ENCODE measurements around the gene MTFR1L.
"Not testable (repeated sequence)": the region's sequence is repeated elsewhere in the genome, so short reads cannot be mapped to it uniquely, and the experiment has no call there.

The MTFR1L gene

DNA sequence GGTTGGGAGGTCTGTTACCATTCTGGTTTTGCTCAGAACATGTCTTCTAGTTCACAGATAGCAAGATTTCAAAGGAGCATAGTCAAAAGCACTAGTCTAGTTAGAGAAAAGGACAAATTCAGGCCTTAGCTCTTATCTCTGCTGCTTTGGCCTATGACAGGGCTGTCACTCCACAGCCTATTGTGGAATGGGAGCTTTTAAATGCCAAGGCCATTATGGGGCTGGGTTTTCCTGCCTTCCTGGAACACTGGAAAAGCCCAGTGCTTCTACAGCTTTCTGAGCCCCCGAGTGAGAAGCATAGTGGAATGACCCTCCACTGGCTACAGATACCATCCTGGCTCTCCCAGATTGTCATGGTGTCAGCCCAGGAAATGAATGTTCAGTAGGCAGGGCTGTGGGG is 9.3 kb downstream of the MTFR1L start:
- no peak for DNase-seq

DNA sequence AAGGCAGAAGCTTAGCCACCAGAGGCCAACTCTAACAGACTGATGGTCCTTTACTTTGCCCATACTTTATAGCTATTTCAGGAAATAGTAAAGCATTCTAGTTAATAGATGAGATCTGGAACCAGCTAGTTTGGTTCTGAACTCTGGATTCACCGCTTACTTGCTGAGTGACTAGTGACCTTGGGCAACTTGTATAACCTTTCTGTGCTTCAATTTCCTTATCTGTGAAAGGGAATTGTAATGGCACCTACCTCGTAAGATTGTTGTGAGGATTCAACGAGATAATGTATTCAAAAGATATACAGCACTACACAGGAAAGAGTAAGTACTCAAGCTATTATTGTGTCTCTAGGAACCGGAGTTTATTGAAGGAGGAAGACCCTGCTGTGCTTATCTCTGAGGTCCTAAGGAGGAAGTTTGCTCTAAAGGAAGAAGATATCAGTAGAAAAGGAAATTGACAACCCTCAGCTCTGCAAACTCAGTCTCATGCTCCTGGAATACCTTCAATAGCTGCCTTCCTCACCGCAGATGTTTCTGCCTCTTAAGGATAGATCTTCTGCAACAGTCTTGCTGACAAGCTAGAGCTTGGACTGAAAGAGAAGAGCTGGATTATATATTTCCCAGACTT is 11.9 kb downstream of the MTFR1L start:
- no peak for DNase-seq

DNA sequence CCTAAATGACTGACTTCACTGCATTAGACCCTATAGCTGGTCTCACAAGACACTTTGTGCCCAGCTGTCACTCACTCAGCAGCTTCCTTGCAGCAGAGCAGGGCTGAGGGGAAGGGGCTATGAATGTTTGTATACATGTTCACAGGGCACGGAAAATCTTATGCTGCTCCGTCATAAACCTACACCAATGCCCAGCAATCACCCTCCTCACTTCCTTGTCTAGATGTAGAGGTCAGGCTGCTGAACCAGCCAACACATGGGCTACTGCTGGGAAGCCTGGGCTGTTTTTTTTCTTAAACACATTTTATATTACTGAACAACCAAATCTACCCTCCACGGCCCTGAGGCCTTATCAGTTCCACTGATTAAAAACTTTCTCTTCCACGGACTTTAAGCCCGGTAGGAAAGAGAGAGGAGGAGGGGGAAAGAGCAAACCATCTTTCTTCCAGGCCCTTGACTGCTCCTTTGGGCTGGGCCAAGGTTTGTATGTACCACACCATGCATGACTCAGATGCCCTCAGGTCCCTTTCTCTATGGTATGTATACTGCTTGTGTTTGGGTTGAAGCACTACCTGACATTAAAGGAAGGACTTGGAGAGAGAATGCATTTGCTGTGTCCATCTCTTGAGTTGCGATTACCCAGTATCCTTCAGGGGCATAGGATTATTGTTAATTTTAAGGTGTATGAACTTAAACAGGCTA is 12.7 kb downstream of the MTFR1L start:
- no peak for DNase-seq

DNA sequence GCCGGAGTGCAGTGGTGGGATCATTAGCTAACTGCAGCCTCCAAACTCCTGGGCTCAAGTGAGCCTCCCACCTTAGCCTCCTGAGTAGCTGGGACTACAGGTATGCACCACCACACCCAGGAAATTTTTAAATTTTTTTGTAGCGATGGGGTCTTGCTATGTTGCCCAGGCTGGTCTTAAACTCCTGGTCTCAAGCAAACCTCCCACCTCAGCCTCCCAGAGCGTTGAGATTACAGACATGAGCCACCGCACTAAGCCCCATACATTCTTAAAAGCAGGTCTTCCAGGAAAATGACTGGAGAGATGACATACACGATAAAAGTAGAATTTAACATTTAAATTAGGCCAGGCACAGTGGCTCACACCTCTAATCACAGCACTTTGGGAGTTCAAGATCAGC is 13.4 kb downstream of the MTFR1L start:
- DNase-seq, result no peak

DNA sequence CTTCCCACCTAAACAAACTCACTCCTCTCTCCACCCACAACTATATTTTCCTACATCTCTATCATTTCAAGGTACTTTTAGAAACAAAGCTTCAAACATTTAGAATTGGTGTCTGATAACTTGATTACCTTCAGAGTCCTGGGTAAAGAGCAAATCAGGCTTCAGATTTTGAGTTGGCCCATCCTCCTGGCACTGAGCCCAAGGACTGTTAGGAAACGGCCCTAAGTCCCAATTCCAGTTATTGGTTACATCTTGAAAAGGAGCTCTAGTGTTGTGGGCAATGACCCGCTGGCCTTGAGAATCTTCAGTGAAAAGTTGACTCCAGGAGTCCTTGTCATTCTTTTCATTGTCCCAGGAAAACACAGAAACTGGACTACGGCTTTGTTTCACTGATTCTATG is 15.1 kb downstream of the MTFR1L start:
- DNase-seq, result no peak

DNA sequence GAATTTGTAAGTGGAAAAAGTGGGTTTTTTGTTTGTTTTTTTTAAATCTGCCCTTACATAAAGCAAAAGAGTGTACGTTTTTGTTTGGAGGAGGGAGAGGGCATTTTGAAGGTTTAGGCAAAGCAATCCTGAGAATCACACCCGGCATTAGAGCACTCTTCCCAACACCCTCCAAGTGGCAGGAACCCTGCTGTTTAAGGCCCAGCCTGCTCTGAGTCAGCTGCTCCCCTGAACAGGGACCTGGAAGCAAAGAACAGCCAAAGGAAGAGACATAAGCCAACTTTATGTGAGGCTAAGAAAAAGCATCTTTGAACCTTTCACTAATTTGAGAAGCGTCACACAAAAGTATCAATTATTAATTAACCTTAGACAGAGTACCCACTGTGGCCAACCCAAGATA is 16.9 kb downstream of the MTFR1L start:
- DNase-seq, result no peak

DNA sequence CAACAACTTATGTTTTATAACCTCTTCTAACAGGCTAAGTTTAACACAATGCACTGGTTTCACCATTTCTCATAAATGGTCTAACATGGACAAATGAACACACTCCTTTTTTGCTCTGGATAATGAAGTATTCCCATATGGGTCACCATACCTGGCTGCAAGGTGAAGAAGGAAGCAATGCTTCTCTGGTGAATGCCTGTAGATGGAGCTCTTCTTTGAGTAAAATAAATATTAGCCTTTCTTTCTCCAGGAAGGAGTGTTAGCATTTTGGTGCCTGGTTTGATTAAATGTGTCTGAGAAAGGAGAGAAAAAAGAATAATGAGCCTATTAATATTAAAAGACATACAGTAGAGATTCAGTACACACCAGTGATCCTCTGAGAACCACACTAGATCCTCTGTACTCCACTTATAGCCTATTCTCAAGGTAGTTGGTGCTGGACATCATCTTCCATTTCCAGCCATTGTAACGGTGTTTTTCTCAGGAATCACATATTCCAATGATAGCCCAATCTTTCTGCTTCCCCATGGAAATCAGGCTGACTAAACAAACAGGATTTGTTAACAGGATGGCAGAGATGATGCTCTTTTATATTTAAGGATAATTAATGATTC is 17.6 kb downstream of the MTFR1L start:
- no peak for DNase-seq

DNA sequence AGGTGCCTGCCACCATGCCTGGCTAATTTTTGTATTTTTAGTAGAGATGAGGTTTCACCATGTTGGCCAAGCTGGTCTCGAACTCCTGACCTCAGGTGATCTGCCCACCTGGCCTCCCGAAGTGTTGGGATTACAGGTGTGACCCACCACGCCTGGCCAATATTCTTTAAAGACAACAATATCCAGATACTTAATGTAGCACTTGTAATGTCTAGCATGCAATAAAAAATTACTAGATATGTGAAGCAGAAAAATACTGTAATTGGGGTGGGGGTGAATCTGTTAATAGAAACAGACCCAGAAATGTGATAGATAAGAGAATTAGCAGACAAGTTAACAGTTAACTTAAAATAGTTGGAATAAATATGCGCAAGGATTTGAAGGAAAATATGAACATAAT is 20.1 kb downstream of the MTFR1L start:
- not testable (repeated sequence) for DNase-seq

DNA sequence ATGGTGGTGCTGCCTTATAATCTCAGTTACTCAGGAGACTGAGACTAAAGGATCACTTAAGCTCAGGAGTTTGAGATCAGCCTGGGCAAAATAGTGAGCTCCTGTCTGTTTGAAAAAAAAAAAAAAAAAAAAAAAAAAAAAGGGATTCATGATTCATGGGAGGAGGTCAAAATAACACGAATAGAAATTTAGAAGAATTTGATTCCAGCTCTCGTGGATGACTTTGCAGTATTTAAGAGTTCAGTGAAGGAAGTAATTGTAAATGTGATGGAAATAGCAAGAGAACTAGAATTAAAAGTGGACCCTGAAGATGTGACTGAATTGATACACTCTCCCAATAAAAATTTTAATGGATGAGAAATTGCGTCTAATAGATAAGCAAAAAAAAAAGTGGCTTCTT is 23.7 kb downstream of the MTFR1L start:
- DNase-seq, result no peak

DNA sequence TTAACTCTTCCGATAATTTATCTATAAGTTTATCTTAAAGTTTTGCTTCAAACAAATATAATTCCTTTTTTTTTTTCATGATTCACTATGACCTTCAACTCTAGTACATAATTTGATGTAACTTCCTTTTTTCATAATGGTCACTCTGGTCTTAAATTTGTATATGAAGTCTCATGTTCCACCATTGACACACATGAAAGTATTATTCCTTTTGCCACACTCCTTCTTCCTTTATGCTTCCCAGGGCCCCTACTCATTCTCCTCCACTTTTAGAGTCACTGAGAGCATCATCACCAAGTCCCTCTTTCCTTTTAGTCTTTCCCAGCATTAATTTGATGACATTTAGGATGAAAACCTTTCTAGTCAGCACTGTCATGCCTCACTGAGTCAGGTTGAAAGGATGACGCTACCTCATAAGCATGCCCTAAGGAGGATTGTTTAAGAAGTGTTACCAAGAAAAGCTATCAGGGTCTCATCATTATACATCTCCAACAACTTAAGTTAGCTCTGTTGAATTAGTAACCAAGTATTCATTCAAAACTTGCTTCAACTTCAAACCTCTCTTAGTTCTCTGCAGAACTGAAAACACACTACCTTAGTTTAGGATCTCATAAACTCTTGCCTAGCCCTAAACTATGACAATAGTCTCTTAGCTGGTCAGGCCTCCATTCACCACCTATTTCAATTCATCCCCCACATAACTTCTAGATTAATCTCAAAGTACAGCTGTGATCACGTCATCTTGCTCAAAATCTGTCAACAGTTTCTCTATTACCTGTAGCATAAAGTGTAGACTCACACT is 25.0 kb downstream of the MTFR1L start:
- DNase-seq, result peak; percentile 60

DNA sequence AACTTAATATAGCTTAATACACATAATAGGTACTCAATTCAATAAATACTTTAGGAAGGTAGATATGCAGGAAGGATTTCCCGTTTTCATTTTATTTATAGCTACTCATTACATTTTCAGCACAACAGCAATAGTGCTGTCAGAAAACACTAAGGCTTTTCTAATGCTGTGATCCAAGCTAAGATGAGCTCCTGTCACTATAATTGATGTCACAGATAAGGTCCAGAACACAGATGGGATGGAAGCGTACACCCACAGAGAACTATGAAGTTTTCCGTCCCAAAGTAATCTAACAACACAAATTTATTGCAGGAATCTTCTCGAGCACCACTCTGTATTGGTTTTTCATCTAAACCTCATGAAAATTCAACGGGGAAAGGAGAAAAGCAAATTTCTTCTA is 25.9 kb downstream of the MTFR1L start:
- DNase-seq, result no peak

DNA sequence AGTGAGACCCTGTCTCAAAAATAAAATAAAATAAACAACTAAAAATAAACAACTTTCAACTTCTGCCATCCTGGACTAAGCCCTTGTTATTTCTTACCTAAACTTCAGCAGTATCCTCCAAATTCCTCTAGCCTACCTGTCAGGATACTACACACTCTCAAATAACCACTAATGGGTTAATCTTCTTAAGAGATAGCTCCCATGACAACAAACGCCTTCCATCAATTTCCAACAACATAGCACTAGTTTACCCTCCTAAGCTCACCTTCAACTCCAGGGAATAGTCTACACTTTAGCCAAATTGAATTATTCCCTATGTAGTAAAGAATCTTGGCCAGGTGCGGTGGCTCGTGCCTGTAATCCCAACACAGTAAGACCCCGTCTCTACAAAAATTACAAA is 28.2 kb downstream of the MTFR1L start:
- no peak for DNase-seq

DNA sequence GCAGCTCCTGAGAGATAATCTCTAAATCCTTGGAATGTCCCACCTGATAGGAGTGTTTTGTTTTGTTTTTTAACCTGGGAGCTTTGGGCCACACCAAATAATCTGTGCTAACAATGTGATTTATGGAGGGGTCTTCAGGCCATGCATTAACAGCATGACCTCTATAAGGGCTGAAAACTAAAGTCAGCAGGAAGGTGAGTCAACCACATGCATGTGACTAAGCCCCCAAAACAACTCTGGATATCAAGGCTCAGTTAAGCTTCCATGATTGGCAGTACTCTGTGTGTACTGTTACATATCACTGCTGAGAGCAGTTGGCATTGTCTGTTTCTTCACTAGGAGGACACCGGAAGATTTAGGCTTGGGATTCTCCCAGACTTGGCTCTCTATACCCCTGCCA is 28.8 kb downstream of the MTFR1L start:
- DNase-seq, result no peak

DNA sequence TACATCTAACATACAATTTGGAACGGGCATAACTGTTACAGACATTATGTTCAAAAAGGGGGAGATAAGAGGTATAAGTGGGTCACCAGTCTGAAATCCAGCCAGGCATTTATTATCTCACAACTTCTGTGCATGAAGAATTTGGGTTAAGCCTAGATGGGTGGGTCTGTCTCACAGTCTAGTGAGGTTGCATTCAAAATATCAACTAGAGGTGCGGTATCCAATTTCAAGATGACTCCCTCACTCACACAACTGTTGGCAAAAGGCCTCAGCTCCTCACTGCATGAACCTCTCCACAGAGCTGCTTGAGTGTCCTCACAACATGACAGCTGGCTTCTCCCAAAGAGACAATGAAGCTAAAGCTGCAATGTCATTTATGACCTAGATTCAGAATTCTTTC is 34.8 kb downstream of the MTFR1L start:
- DNase-seq, result no peak

DNA sequence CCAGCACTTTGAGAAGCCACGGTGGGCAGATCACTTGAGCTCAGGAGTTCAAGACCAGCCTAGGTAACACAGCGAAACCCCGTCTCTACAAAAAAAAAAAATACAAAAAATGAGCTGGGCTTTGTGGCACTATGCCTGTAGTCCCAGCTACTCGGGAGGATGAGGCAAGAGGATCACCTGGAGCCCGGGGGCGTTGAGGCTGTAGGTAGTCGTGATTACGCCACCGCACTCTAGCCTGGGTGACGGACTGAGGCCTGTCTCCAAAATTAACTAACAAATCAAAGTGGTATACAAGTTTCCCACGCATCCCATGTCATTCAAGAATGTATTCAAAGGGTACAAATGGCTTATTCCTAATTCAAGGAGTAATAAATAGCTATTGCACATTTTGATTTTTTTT is 37.1 kb downstream of the MTFR1L start:
- no peak for DNase-seq

DNA sequence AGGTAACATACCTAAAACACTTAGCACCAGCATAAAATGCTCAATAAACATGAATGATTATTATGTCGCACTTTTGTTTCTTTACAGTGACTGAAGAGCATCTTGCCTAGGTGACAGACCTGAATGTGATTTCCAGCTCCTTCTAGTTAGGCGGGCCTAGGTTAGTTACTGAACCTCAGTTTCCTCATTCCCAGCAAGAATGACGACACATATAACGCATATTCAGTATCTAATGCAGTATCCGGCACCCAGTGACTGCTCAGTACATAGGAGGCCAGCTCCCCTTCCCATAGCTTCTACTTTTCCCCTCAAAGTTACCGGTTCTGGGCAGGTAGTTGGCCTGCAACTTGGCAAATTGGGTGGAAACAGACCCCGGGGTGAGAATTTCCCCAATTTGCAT is 38.7 kb downstream of the MTFR1L start:
- DNase-seq, result peak; percentile 32

DNA sequence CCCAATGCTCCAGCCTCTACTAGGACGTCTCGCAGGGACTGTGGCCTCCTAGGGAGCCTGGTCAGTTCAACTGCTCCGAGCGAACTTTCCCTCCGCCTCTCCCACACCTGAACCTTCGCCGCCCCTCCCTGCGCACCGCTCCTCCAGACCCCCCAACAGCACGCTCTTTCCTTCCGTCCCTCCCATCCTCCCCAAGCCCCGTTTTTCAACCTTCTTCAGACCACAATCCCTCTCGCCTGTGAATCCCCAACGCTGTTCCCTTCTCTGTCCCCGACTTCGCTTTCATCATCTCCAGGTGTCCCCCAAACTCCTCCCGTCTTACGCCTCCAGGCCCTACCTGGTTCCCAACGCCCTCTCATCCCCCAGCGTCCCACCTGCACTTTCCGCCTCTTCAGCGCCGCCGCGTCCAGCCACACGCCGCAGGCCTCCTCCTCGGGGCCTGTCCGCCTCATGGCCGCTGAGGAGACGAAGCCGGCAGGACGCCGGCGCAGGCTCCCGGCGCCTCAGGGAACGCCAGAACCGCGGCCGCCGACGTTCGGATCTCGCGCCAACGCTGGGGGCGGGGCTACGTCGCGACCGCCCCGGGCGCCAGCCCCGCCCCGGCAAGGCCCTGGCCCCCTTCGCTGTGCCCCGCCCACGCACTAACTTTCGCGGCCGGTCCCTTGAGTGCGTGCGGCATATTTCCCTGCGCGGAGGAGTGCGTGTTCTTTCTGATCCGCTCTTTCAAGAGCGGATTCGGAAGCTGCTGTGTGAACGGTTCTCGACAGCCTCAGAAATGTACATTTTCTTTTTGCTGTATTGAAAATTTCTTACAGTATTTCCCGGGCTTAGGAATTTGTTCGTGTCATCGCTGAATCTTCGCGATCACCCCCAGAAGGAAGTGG is 39.4 kb downstream of the MTFR1L start, which contains the start of gene AUNIP:
Gene AUNIP, minus strand, starts transcription at position 552 of the 884 bp plus-strand sequence. Its CDS starts 100 bp downstream, at position 452.
- peak; percentile 95 for DNase-seq

DNA sequence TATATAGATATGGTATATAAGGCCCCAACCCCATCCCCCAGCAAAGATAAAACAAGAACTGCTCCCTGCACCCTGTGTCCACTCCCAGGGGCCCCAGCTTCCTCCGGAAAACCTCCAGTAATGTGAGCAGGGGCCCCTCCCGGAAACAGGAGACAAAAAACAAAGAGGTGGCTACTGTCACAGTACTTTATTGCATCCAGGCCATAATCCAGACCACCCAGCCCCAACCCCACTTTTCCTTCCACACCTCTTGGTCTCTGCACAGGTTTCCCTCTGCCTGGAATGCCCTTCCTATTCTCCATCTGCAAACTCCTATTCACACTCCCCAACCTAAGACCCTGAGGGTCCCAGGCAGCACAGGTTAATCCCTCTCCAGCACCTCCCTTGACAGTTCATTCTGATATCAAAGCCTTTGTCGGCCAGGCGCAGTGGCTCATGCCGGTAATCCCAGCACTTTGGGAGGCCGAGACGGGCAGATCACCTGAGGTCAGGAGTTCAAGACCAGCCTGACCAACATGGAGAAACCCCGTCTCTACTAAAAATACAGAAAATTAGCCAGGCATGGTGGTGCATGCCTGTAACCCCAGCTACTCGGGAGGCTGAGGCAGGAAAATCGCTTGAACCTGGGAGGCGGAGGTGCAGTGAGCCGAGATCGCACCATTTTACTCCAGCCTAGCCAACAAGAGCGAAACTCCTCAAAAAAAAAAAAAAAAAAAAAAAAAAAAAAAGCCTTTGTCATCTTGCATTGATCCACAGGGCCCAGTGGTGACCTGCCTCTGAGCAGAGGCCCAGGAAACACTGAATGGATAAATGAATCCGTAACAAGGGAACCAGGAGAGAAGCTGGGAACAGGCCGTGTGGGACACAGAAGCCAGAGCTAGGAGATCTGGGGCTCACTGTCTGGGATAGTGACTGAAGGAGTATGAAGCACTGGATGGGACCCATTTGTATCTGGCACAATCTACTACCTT is 41.8 kb downstream of the MTFR1L start:
- DNase-seq, result peak; percentile 31

DNA sequence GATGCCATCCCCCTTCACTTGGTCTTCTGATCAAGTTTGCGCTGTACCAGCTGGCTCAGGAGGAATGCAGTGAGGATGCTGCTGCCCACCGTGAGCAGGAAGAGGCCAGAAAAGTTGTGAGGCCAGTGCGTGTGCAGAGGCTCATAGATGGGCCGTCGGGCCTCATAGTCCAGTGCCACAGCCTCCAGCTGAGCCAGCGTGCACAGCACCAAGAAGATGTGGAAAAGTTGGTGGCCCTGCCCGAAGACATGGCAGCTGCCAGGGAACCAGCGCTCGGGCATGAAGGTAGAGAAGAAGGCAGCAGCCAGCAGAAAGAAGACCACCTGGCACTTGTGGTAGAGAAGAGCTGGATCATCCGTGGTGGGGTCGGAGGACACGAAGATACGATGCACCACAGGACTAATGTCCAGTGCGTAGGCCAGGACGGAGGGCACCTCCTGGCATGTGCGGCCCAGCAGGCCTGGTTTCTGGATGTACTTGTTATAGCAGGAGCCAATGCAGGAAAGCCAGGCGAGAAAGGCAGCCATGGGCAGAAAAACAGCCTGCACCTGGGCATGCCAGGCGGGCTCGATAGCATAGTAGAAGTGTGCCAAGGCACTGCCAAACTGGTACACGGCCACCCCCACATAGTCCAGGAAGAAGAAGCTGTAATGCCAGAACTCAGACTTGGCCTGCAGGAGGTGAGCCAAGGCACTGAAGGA is 43.2 kb downstream of the MTFR1L start:
- DNase-seq, result no peak

DNA sequence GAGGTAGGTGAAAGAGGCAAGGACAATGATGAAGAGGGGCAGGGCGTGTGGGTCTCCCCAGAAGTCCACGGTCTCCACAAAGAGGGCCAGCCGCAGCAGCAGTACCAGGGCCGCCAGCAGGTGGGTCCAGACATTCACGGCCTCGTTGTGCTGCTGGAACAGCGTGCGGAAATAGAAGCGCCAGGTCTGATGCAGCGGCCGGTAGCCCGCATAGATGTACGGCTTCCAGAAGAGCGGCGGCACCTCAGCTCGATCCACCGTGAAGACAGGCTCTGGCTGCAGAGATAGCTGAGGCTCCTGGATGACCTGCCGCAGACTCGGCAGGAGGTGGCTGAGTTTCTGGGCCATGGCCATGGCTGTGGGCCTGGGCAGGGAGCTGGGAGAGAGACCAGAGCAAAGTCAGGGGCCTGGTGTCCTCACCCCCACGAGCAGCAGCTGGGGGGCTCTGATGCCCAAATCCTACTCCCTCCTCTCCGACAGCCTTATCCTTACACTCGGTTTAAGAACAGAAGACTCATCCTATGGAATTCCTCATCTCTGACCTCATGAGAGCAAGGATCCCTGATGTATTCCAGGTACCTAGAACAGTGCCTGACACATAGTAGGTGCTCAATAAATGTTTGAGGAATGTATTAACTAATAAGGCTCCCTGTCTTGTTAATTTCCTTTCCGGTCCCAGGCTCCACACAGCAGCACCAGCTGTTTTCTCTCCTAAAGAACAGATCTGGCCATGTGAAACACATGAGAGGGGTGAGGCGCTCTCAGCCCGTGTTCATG is 43.9 kb downstream of the MTFR1L start:
- no peak for DNase-seq

Data from inflammatory macrophage treated with lipopolysaccharide for 4 hours (primary cell).